ENCODE measurements around the gene KIF5C. TPM values are rescaled to one million over a fixed set of nuclear protein-coding genes. Genes with fewer than 3 reads are reported as not detected.

KIF5C gene
- total RNA-seq, 1 donor from 2014 or later = 24.3 TPM

DNA sequence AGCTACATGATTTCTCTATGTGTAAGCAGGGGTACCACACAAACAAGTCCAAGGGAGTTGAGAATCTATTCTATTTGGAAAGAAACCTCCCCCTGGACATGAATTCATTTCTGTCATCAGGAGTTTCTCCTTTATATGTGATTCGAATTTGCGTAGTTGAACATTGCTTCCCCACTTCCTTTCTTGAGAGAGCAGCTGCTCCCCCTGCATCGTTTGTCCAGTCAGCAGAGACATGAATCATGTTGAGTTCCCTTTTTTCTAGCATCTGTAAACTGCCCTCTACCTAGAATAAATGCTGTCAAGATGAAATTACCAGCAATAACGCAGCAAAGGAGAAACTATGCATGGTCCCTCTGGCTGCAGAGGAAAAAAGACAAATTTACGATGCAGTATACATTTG is 73.8 kb downstream of the KIF5C start:
- Mint-ChIP-seq H3K9me3 (ENCODE audit: unreplicated experiment) (no peaks in the 10 kb centered on the region), H3K27me3 (ENCODE audit: low read depth, unreplicated experiment) (no peaks in the 10 kb centered on the region), H3K4me3 (ENCODE audit: unreplicated experiment) (no peak overlapping the region), H3K4me1 (ENCODE audit: low read depth, unreplicated experiment) (peaks cover 5% of the 10 kb centered on the region), H3K36me3 (ENCODE audit: low read depth, unreplicated experiment) (peaks cover 11% of the 10 kb centered on the region), H3K27ac (ENCODE audit: unreplicated experiment) (no peak overlapping the region)
- Histone ChIP-seq H3K79me2 (ENCODE audit: insufficient read depth, low read length) (no peaks in the 10 kb centered on the region), H3K9me3 (ENCODE audit: insufficient read depth, low read depth, low read length) (no peaks in the 10 kb centered on the region), H4K20me1 (ENCODE audit: insufficient read depth, low read length) (no peaks in the 10 kb centered on the region), H3K27ac (ENCODE audit: low read depth, low read length) (no peak overlapping the region), H3K4me3 (ENCODE audit: insufficient read depth, low read depth, low read length) (no peak overlapping the region), H2AFZ (ENCODE audit: low read depth, low read length) (no peak overlapping the region), H3K27me3 (ENCODE audit: insufficient read depth, low read length) (no peaks in the 10 kb centered on the region), H3K4me1 (ENCODE audit: insufficient read depth, low read length) (no peaks in the 10 kb centered on the region), H3K4me2 (ENCODE audit: low read length) (no peak overlapping the region), H3K36me3 (ENCODE audit: insufficient read depth, low read length) (no peaks in the 10 kb centered on the region), H3K9ac (ENCODE audit: low read length) (no peak overlapping the region)
- DNase-seq (ENCODE audit: low read depth) (no peak), FAIRE-seq (no peak)
- TF ChIP-seq, protein P1, sequence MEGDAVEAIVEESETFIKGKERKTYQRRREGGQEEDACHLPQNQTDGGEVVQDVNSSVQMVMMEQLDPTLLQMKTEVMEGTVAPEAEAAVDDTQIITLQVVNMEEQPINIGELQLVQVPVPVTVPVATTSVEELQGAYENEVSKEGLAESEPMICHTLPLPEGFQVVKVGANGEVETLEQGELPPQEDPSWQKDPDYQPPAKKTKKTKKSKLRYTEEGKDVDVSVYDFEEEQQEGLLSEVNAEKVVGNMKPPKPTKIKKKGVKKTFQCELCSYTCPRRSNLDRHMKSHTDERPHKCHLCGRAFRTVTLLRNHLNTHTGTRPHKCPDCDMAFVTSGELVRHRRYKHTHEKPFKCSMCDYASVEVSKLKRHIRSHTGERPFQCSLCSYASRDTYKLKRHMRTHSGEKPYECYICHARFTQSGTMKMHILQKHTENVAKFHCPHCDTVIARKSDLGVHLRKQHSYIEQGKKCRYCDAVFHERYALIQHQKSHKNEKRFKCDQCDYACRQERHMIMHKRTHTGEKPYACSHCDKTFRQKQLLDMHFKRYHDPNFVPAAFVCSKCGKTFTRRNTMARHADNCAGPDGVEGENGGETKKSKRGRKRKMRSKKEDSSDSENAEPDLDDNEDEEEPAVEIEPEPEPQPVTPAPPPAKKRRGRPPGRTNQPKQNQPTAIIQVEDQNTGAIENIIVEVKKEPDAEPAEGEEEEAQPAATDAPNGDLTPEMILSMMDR (IDR thresholded peaks at IDR 0.05; ENCODE audit: insufficient read depth, low read depth, low read length) = no peak
- no peak for TF ChIP-seq EZH2 (IDR thresholded peaks at IDR 0.05; ENCODE audit: insufficient read depth, low read length)

DNA sequence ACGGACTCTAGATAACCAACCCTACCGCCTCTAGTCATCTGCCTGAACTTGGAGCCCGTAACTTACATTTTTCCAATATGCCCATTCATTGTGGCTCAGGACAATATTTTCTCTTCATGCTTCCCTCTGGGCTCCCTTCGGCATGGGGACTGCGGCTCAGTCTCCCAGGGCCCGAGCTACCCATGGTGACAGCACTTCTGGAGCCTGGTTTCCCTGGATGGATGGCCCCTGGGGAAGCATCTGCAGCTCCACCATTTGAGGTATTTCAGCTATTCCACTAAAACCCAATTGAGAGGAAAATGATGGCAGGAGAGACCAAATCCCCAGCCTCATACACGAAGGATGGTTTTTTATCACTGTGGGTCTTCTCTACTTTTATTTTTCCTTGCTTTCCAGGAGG is 74.3 kb downstream of the KIF5C start:
- no peaks in the 10 kb centered on the region for H4K20me1 ChIP-seq (ENCODE audit: insufficient read depth, low read length)
- peaks cover 5% of the 10 kb centered on the region for H3K4me1 Mint-ChIP-seq (ENCODE audit: low read depth, unreplicated experiment)
- H3K4me1 ChIP-seq (ENCODE audit: insufficient read depth, low read length) = no peaks in the 10 kb centered on the region
- no peak overlapping the region for H3K4me2 ChIP-seq (ENCODE audit: low read length)
- H3K27me3 Mint-ChIP-seq (ENCODE audit: low read depth, unreplicated experiment) = no peaks in the 10 kb centered on the region
- FAIRE-seq = no peak
- no peak overlapping the region for H3K9ac ChIP-seq (ENCODE audit: low read length)
- H3K4me3 Mint-ChIP-seq (ENCODE audit: unreplicated experiment) = no peak overlapping the region
- H3K9me3 ChIP-seq (ENCODE audit: insufficient read depth, low read depth, low read length) = no peaks in the 10 kb centered on the region
- H3K9me3 Mint-ChIP-seq (ENCODE audit: unreplicated experiment) = no peaks in the 10 kb centered on the region
- H3K36me3 ChIP-seq (ENCODE audit: insufficient read depth, low read length) = no peaks in the 10 kb centered on the region
- H2AFZ ChIP-seq (ENCODE audit: low read depth, low read length) = no peak overlapping the region
- H3K27me3 ChIP-seq (ENCODE audit: insufficient read depth, low read length) = no peaks in the 10 kb centered on the region
- peaks cover 9% of the 10 kb centered on the region for H3K36me3 Mint-ChIP-seq (ENCODE audit: low read depth, unreplicated experiment)
- no peak for DNase-seq (ENCODE audit: low read depth)
- no peaks in the 10 kb centered on the region for H3K79me2 ChIP-seq (ENCODE audit: insufficient read depth, low read length)
- no peak overlapping the region for H3K4me3 ChIP-seq (ENCODE audit: insufficient read depth, low read depth, low read length)
- H3K27ac Mint-ChIP-seq (ENCODE audit: unreplicated experiment) = no peak overlapping the region
- H3K27ac ChIP-seq (ENCODE audit: low read depth, low read length) = no peak overlapping the region
- TF ChIP-seq, protein P1 (IDR thresholded peaks at IDR 0.05; ENCODE audit: insufficient read depth, low read depth, low read length) = no peak
- no peak for TF ChIP-seq EZH2 (IDR thresholded peaks at IDR 0.05; ENCODE audit: insufficient read depth, low read length)

DNA sequence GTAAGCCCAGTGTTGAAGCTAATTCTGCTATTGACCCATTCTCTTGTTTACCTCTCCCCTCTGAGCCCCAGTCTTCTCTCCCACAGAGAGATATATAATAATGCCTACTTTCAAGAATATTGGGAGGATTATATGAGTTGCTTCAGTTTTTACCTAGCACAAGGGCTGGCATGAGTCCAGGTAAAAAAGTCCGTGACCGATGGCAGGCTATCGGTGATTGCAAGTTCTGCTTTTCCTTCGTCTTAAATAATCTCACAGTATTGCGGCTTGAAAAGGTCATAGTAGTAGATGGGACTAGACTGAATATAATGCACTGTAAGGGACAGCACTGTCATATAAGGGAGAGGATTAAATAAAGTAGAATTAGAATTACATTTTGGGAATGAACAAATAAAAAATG is 77.6 kb downstream of the KIF5C start:
- TF ChIP-seq, protein P1 (IDR thresholded peaks at IDR 0.05; ENCODE audit: insufficient read depth, low read depth, low read length) = no peak
- TF ChIP-seq EZH2 (IDR thresholded peaks at IDR 0.05; ENCODE audit: insufficient read depth, low read length) = no peak
- H3K27me3 ChIP-seq (ENCODE audit: insufficient read depth, low read length) = no peaks in the 10 kb centered on the region
- no peak overlapping the region for H3K27ac Mint-ChIP-seq (ENCODE audit: unreplicated experiment)

More for the DNA sequence above, 77.6 kb downstream of the KIF5C start:
- no peak overlapping the region for H3K4me2 ChIP-seq (ENCODE audit: low read length)
- Mint-ChIP-seq H3K4me1 (ENCODE audit: low read depth, unreplicated experiment) (no peaks in the 10 kb centered on the region), H3K9me3 (ENCODE audit: unreplicated experiment) (no peaks in the 10 kb centered on the region), H3K27me3 (ENCODE audit: low read depth, unreplicated experiment) (no peaks in the 10 kb centered on the region), H3K4me3 (ENCODE audit: unreplicated experiment) (no peak overlapping the region), H3K36me3 (ENCODE audit: low read depth, unreplicated experiment) (peaks cover 9% of the 10 kb centered on the region)
- no peaks in the 10 kb centered on the region for H3K4me1 ChIP-seq (ENCODE audit: insufficient read depth, low read length)
- no peak for DNase-seq (ENCODE audit: low read depth)
- H3K27ac ChIP-seq (ENCODE audit: low read depth, low read length) = no peak overlapping the region
- no peaks in the 10 kb centered on the region for H3K9me3 ChIP-seq (ENCODE audit: insufficient read depth, low read depth, low read length)
- no peaks in the 10 kb centered on the region for H4K20me1 ChIP-seq (ENCODE audit: insufficient read depth, low read length)
- no peaks in the 10 kb centered on the region for H3K79me2 ChIP-seq (ENCODE audit: insufficient read depth, low read length)
- no peak for FAIRE-seq
- no peak overlapping the region for H3K4me3 ChIP-seq (ENCODE audit: insufficient read depth, low read depth, low read length)
- H2AFZ ChIP-seq (ENCODE audit: low read depth, low read length) = no peak overlapping the region
- no peak overlapping the region for H3K9ac ChIP-seq (ENCODE audit: low read length)
- H3K36me3 ChIP-seq (ENCODE audit: insufficient read depth, low read length) = no peaks in the 10 kb centered on the region

All from astrocyte (in vitro differentiated cells and primary cell).